ENCODE results near the gene NAT8.
"Not testable (repeated sequence)": the region's sequence is repeated elsewhere in the genome, so short reads cannot be mapped to it uniquely, and the experiment has no call there.

NAT8 gene

GRCh38 chr2:73642338-73643018, at the start of gene NAT8:
TSS of gene NAT8 (minus strand) at chr2:73642422. CDS start at chr2:73641628, 794 bp downstream.
- DNase-seq, result no peak

GRCh38 chr2:73690372-73691088, 48.3 kb upstream of the NAT8 start:
- DNase-seq, result not testable (repeated sequence)

GRCh38 chr2:73688494-73688893, 46.3 kb upstream of the NAT8 start:
- not testable (repeated sequence) for DNase-seq

GRCh38 chr2:73685764-73686438, 43.7 kb upstream of the NAT8 start:
- DNase-seq, result no peak

GRCh38 chr2:73684905-73685304, 42.7 kb upstream of the NAT8 start:
- DNase-seq, result not testable (repeated sequence)

- not testable (repeated sequence) for DNase-seq
Observed at GRCh38 chr2:73684325-73684724, 42.1 kb upstream of the NAT8 start.

- DNase-seq, result not testable (repeated sequence)
Observed at GRCh38 chr2:73679951-73680571, 37.8 kb upstream of the NAT8 start.

GRCh38 chr2:73679237-73679636, 37.0 kb upstream of the NAT8 start:
- DNase-seq, result not testable (repeated sequence)

GRCh38 chr2:73678008-73678407, 35.8 kb upstream of the NAT8 start:
- DNase-seq, result not testable (repeated sequence)

- DNase-seq, result not testable (repeated sequence)
Observed at GRCh38 chr2:73676211-73676610, 34.0 kb upstream of the NAT8 start.

- DNase-seq, result not testable (repeated sequence)
Observed at GRCh38 chr2:73674696-73675157, 32.5 kb upstream of the NAT8 start.

- not testable (repeated sequence) for DNase-seq
Observed at GRCh38 chr2:73669976-73670375, 27.8 kb upstream of the NAT8 start.

- DNase-seq, result not testable (repeated sequence)
Observed at GRCh38 chr2:73667239-73667638, 25.0 kb upstream of the NAT8 start.

GRCh38 chr2:73654175-73654574, 12.0 kb upstream of the NAT8 start:
- DNase-seq, result no peak

GRCh38 chr2:73652348-73652747, 10.1 kb upstream of the NAT8 start:
- DNase-seq, result no peak

GRCh38 chr2:73651591-73652230, 9.5 kb upstream of the NAT8 start:
- no peak for DNase-seq

- not testable (repeated sequence) for DNase-seq
Observed at GRCh38 chr2:73647690-73648089, 5.5 kb upstream of the NAT8 start.

GRCh38 chr2:73641767-73642062, 507 bp downstream of the NAT8 start:
- no peak for DNase-seq

GRCh38 chr2:73640946-73641766, 1.1 kb downstream of the NAT8 start:
- DNase-seq, result no peak

- DNase-seq, result no peak
Observed at GRCh38 chr2:73640511-73640911, 1.7 kb downstream of the NAT8 start.

- DNase-seq, result no peak
Observed at GRCh38 chr2:73638429-73638828, 3.8 kb downstream of the NAT8 start.

GRCh38 chr2:73636977-73637376, 5.2 kb downstream of the NAT8 start:
- not testable (repeated sequence) for DNase-seq
